NCI-H82 (cell line): Measurements from ENCODE around the gene SCN1A.
"Not testable (repeated sequence)": the region's sequence is repeated elsewhere in the genome, so short reads cannot be mapped to it uniquely, and the experiment has no call there.

Source experiments
- DNase-seq: peaks from one replicate; lab custom pipeline; 2025; lab: John Stamatoyannopoulos, UW

The SCN1A gene

GRCh38 chr2:166135152-166135848 lies 7.5 kb upstream of the SCN1A start:
- DNase-seq, result no peak

GRCh38 chr2:166134252-166135151 lies 6.7 kb upstream of the SCN1A start:
- DNase-seq, result no peak

GRCh38 chr2:166133653-166134052 lies 5.8 kb upstream of the SCN1A start:
- DNase-seq, result no peak

- DNase-seq, result no peak
Measured at GRCh38 chr2:166128156-166128505, 311 bp upstream of the SCN1A start.

GRCh38 chr2:166126007-166126639 lies 1.7 kb downstream of the SCN1A start:
- DNase-seq, result no peak

- DNase-seq, result no peak
Measured at GRCh38 chr2:166125557-166125956, 2.3 kb downstream of the SCN1A start.

GRCh38 chr2:166118180-166118579 lies 9.6 kb downstream of the SCN1A start:
- no peak for DNase-seq

GRCh38 chr2:166117491-166117890 lies 10.3 kb downstream of the SCN1A start:
- DNase-seq, result no peak

GRCh38 chr2:166115589-166115988 lies 12.2 kb downstream of the SCN1A start:
- no peak for DNase-seq

- DNase-seq, result no peak
Measured at GRCh38 chr2:166112193-166112605, 15.6 kb downstream of the SCN1A start.

GRCh38 chr2:166106431-166107015 lies 21.3 kb downstream of the SCN1A start:
- DNase-seq, result peak; percentile 78

- DNase-seq, result no peak
Measured at GRCh38 chr2:166104773-166105172, 23.0 kb downstream of the SCN1A start.

GRCh38 chr2:166104084-166104483 lies 23.7 kb downstream of the SCN1A start:
- DNase-seq, result no peak

GRCh38 chr2:166103277-166103676 lies 24.5 kb downstream of the SCN1A start:
- DNase-seq, result not testable (repeated sequence)

GRCh38 chr2:166094325-166094724 lies 33.5 kb downstream of the SCN1A start:
- DNase-seq, result no peak

GRCh38 chr2:166092889-166093288 lies 34.9 kb downstream of the SCN1A start:
- DNase-seq, result no peak

- DNase-seq, result peak; percentile 15
Measured at GRCh38 chr2:166091439-166091838, 36.4 kb downstream of the SCN1A start.

GRCh38 chr2:166090908-166091307 lies 36.9 kb downstream of the SCN1A start:
- DNase-seq, result peak; percentile 11

GRCh38 chr2:166090346-166090745 lies 37.5 kb downstream of the SCN1A start:
- DNase-seq, result no peak

- no peak for DNase-seq
Measured at GRCh38 chr2:166088634-166089033, 39.2 kb downstream of the SCN1A start.

- DNase-seq, result no peak
Measured at GRCh38 chr2:166084301-166084700, 43.5 kb downstream of the SCN1A start.

GRCh38 chr2:166082736-166083135 lies 45.1 kb downstream of the SCN1A start:
- DNase-seq, result no peak
